ENCODE data around the gene NELL1.
A peak's percentile ranks its signal among the peaks of the same experiment; 100 is the strongest.

NELL1 gene

DNA sequence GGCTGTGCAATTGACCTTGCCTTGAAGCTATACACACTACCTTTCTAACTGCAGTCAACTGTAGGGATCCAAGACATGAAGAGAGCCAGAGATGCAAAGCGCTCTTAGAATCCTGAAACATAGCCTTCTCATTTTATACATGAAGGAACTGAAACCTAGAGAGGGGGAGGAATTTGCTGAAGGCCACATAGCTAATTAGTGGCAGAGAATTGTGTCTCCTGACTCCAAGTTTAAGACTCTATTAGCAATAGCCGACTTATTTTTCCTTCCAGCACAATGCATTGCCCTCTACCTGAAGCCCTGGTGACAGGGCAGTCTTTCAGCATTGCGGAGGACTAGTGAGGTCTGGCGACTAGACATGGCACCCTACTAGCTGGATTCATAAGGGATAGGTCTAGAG lies 796.5 kb downstream of the NELL1 start:
- Histone ChIP-seq H3K27me3 (ENCODE audit: insufficient read depth, low read length) (no peaks in the 10 kb centered on the region), H4K91ac (ENCODE audit: low read depth, low read length) (no peak overlapping the region), H3K4me2 (ENCODE audit: low read length) (no peak overlapping the region), H2BK120ac (ENCODE audit: insufficient read depth, low read length, poor library complexity) (no peak overlapping the region), H4K12ac (ENCODE audit: low read depth, low read length) (no peak overlapping the region), H3K36me3 (ENCODE audit: control insufficient read depth in 1 of 2, insufficient read depth in 2 of 2, low read length in 2 of 2) (no peaks in the 10 kb centered on the region), H3K18ac (ENCODE audit: low read length) (no peak overlapping the region), H2AFZ (ENCODE audit: insufficient read depth, low read length, poor library complexity) (no peak overlapping the region), H2BK5ac (ENCODE audit: low read depth, low read length, poor library complexity) (no peak overlapping the region), H3K4me3 (ENCODE audit: low read depth, low read length) (no peak overlapping the region), H2AK5ac (ENCODE audit: low read length) (no peak overlapping the region), H3K4me1 (ENCODE audit: control insufficient read depth in 1 of 2, insufficient read depth in 2 of 2, low read length in 2 of 2) (no peaks in the 10 kb centered on the region), H3K79me1 (ENCODE audit: low read length) (no peaks in the 10 kb centered on the region), H3K79me2 (ENCODE audit: control insufficient read depth, insufficient read depth, low read length, poor library complexity) (no peaks in the 10 kb centered on the region), H3K4ac (ENCODE audit: low read depth, low read length) (no peak overlapping the region), H3K23ac (ENCODE audit: low read length) (no peak overlapping the region), H3K14ac (ENCODE audit: low read length) (no peak overlapping the region), H3K9me3 (ENCODE audit: insufficient read depth, low read depth, low read length) (no peaks in the 10 kb centered on the region), H3K27ac (ENCODE audit: low read depth, low read length) (no peak overlapping the region), H3K9ac (ENCODE audit: low read length) (no peak overlapping the region), H2BK12ac (ENCODE audit: low read length) (no peak overlapping the region), H4K8ac (ENCODE audit: low read depth, low read length) (no peak overlapping the region)
- no peak for DNase-seq
- no CpG with 5 or more reads among the region's 4 CpGs for WGBS (ENCODE audit: extremely low coverage, insufficient coverage, insufficient read length)

DNA sequence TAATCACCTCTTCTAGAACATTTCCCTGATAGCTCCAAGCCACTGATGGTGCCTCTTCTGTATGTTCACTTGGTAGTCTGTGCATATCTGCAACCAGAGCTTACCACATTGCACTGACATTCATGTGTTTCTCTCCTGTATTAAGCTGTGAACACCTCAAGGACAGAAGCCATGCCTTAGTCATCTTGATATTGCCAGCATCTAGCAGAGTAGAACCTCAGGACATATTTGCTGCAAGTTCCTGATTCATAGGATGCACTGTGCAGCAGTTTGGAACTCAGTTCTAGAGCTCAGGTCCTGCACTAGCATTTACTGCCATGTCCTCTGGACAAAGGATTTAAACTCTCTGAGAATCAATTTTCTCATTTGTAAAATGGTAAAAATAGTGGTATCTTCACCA lies 801.1 kb downstream of the NELL1 start:
- H3K4me2 ChIP-seq (ENCODE audit: low read length): no peak overlapping the region
- no peaks in the 10 kb centered on the region for H3K9me3 ChIP-seq (ENCODE audit: insufficient read depth, low read depth, low read length)
- H2BK12ac ChIP-seq (ENCODE audit: low read length): no peak overlapping the region
- no peak overlapping the region for H4K12ac ChIP-seq (ENCODE audit: low read depth, low read length)
- no peaks in the 10 kb centered on the region for H3K79me1 ChIP-seq (ENCODE audit: low read length)
- H3K4me1 ChIP-seq (ENCODE audit: control insufficient read depth in 1 of 2, insufficient read depth in 2 of 2, low read length in 2 of 2): no peaks in the 10 kb centered on the region
- H3K9ac ChIP-seq (ENCODE audit: low read length): no peak overlapping the region
- no peaks in the 10 kb centered on the region for H3K36me3 ChIP-seq (ENCODE audit: control insufficient read depth in 1 of 2, insufficient read depth in 2 of 2, low read length in 2 of 2)
- no peak overlapping the region for H2BK120ac ChIP-seq (ENCODE audit: insufficient read depth, low read length, poor library complexity)
- no peak overlapping the region for H4K8ac ChIP-seq (ENCODE audit: low read depth, low read length)
- H3K4ac ChIP-seq (ENCODE audit: low read depth, low read length): no peak overlapping the region
- H2BK5ac ChIP-seq (ENCODE audit: low read depth, low read length, poor library complexity): no peak overlapping the region
- DNase-seq: no peak
- H3K23ac ChIP-seq (ENCODE audit: low read length): no peak overlapping the region
- H3K27ac ChIP-seq (ENCODE audit: low read depth, low read length): no peak overlapping the region
- no peak overlapping the region for H3K14ac ChIP-seq (ENCODE audit: low read length)
- no peak overlapping the region for H2AK5ac ChIP-seq (ENCODE audit: low read length)
- no peaks in the 10 kb centered on the region for H3K79me2 ChIP-seq (ENCODE audit: control insufficient read depth, insufficient read depth, low read length, poor library complexity)
- no peak overlapping the region for H4K91ac ChIP-seq (ENCODE audit: low read depth, low read length)
- H3K18ac ChIP-seq (ENCODE audit: low read length): no peak overlapping the region
- no peak overlapping the region for H3K4me3 ChIP-seq (ENCODE audit: low read depth, low read length)
- no peak overlapping the region for H2AFZ ChIP-seq (ENCODE audit: insufficient read depth, low read length, poor library complexity)
- H3K27me3 ChIP-seq (ENCODE audit: insufficient read depth, low read length): no peaks in the 10 kb centered on the region

DNA sequence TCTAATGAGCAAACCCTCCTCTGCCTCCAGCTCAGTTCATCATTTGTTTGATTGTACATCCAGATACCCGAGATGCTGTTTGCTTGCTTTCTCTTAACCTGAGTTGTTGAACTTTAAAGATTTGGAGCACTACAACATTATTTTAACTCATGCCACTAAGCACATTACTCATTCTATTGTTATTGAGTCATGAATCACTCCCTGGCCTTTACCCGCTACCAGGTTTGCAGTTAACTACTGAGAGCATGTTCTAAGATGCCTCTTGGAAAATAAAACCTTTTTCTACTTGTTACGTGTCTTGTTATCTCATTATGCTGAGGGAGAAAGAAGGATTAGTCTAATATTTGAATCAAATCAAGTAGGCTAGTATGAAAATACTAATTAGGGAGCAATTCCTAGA lies 802.9 kb downstream of the NELL1 start:
- Histone ChIP-seq H2BK120ac (ENCODE audit: insufficient read depth, low read length, poor library complexity) (no peak overlapping the region), H3K4me1 (ENCODE audit: control insufficient read depth in 1 of 2, insufficient read depth in 2 of 2, low read length in 2 of 2) (no peaks in the 10 kb centered on the region), H3K9ac (ENCODE audit: low read length) (no peak overlapping the region), H3K23ac (ENCODE audit: low read length) (no peak overlapping the region), H2BK12ac (ENCODE audit: low read length) (no peak overlapping the region), H4K8ac (ENCODE audit: low read depth, low read length) (no peak overlapping the region), H3K27me3 (ENCODE audit: insufficient read depth, low read length) (no peaks in the 10 kb centered on the region), H3K4me3 (ENCODE audit: low read depth, low read length) (no peak overlapping the region), H3K18ac (ENCODE audit: low read length) (no peak overlapping the region), H3K79me2 (ENCODE audit: control insufficient read depth, insufficient read depth, low read length, poor library complexity) (no peaks in the 10 kb centered on the region), H3K27ac (ENCODE audit: low read depth, low read length) (no peak overlapping the region), H3K36me3 (ENCODE audit: control insufficient read depth in 1 of 2, insufficient read depth in 2 of 2, low read length in 2 of 2) (no peaks in the 10 kb centered on the region), H3K4ac (ENCODE audit: low read depth, low read length) (no peak overlapping the region), H3K14ac (ENCODE audit: low read length) (no peak overlapping the region), H2AK5ac (ENCODE audit: low read length) (no peak overlapping the region), H2AFZ (ENCODE audit: insufficient read depth, low read length, poor library complexity) (no peak overlapping the region), H3K9me3 (ENCODE audit: insufficient read depth, low read depth, low read length) (no peaks in the 10 kb centered on the region), H2BK5ac (ENCODE audit: low read depth, low read length, poor library complexity) (no peak overlapping the region), H4K91ac (ENCODE audit: low read depth, low read length) (no peak overlapping the region), H4K12ac (ENCODE audit: low read depth, low read length) (no peak overlapping the region), H3K79me1 (ENCODE audit: low read length) (no peaks in the 10 kb centered on the region), H3K4me2 (ENCODE audit: low read length) (no peak overlapping the region)
- peak in 1 of 2 donors; percentile 7 for DNase-seq
- WGBS (ENCODE audit: extremely low coverage, insufficient coverage, insufficient read length): no CpG with 5 or more reads among the region's 3 CpGs

DNA sequence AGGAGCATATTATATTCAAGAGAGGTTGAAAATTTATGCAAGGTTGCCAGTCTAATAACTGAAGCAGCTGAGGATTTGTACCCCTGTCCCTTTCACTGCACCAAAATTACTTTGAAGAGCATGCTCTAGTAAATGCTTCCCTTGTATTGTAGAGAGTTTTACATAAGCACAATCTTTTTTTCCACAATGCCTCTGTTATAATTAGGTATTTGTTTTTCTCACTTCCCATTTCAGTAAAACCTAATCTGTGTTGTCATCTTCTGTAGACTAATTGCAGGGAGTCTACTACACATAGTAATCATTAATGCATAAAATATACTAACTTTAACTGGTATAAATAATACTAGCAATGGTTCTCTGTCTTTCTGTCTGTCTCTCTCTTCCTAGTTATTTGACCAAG lies 805.1 kb downstream of the NELL1 start:
- no peaks in the 10 kb centered on the region for H3K79me2 ChIP-seq (ENCODE audit: control insufficient read depth, insufficient read depth, low read length, poor library complexity)
- H2BK12ac ChIP-seq (ENCODE audit: low read length): no peak overlapping the region
- H4K12ac ChIP-seq (ENCODE audit: low read depth, low read length): no peak overlapping the region
- no peaks in the 10 kb centered on the region for H3K9me3 ChIP-seq (ENCODE audit: insufficient read depth, low read depth, low read length)
- H3K27me3 ChIP-seq (ENCODE audit: insufficient read depth, low read length): no peaks in the 10 kb centered on the region
- H2AFZ ChIP-seq (ENCODE audit: insufficient read depth, low read length, poor library complexity): no peak overlapping the region
- H3K36me3 ChIP-seq (ENCODE audit: control insufficient read depth in 1 of 2, insufficient read depth in 2 of 2, low read length in 2 of 2): no peaks in the 10 kb centered on the region
- no peak overlapping the region for H4K91ac ChIP-seq (ENCODE audit: low read depth, low read length)
- no peak overlapping the region for H3K4me2 ChIP-seq (ENCODE audit: low read length)
- H4K8ac ChIP-seq (ENCODE audit: low read depth, low read length): no peak overlapping the region
- no peak overlapping the region for H3K23ac ChIP-seq (ENCODE audit: low read length)
- H3K9ac ChIP-seq (ENCODE audit: low read length): no peak overlapping the region
- no peak for DNase-seq
- H3K27ac ChIP-seq (ENCODE audit: low read depth, low read length): no peak overlapping the region
- H3K14ac ChIP-seq (ENCODE audit: low read length): no peak overlapping the region
- no peak overlapping the region for H2AK5ac ChIP-seq (ENCODE audit: low read length)
- H3K18ac ChIP-seq (ENCODE audit: low read length): no peak overlapping the region
- no peaks in the 10 kb centered on the region for H3K79me1 ChIP-seq (ENCODE audit: low read length)
- H2BK5ac ChIP-seq (ENCODE audit: low read depth, low read length, poor library complexity): no peak overlapping the region
- H2BK120ac ChIP-seq (ENCODE audit: insufficient read depth, low read length, poor library complexity): no peak overlapping the region
- no peak overlapping the region for H3K4ac ChIP-seq (ENCODE audit: low read depth, low read length)
- no peaks in the 10 kb centered on the region for H3K4me1 ChIP-seq (ENCODE audit: control insufficient read depth in 1 of 2, insufficient read depth in 2 of 2, low read length in 2 of 2)
- no peak overlapping the region for H3K4me3 ChIP-seq (ENCODE audit: low read depth, low read length)

- no peak overlapping the region for H4K12ac ChIP-seq (ENCODE audit: low read depth, low read length)
- no peaks in the 10 kb centered on the region for H3K4me1 ChIP-seq (ENCODE audit: control insufficient read depth in 1 of 2, insufficient read depth in 2 of 2, low read length in 2 of 2)
- no peak overlapping the region for H3K4me2 ChIP-seq (ENCODE audit: low read length)
- no peaks in the 10 kb centered on the region for H3K9me3 ChIP-seq (ENCODE audit: insufficient read depth, low read depth, low read length)
- no peak overlapping the region for H3K14ac ChIP-seq (ENCODE audit: low read length)
- H3K79me2 ChIP-seq (ENCODE audit: control insufficient read depth, insufficient read depth, low read length, poor library complexity): no peaks in the 10 kb centered on the region
- H2AFZ ChIP-seq (ENCODE audit: insufficient read depth, low read length, poor library complexity): no peak overlapping the region
- no CpG with 5 or more reads among the region's 2 CpGs for WGBS (ENCODE audit: extremely low coverage, insufficient coverage, insufficient read length)
- H3K27me3 ChIP-seq (ENCODE audit: insufficient read depth, low read length): no peaks in the 10 kb centered on the region
- no peak overlapping the region for H3K4me3 ChIP-seq (ENCODE audit: low read depth, low read length)
- no peak overlapping the region for H3K23ac ChIP-seq (ENCODE audit: low read length)
- H2BK120ac ChIP-seq (ENCODE audit: insufficient read depth, low read length, poor library complexity): no peak overlapping the region
- no peaks in the 10 kb centered on the region for H3K36me3 ChIP-seq (ENCODE audit: control insufficient read depth in 1 of 2, insufficient read depth in 2 of 2, low read length in 2 of 2)
- H2BK5ac ChIP-seq (ENCODE audit: low read depth, low read length, poor library complexity): no peak overlapping the region
- H4K91ac ChIP-seq (ENCODE audit: low read depth, low read length): no peak overlapping the region
- no peak for DNase-seq
- no peak overlapping the region for H2AK5ac ChIP-seq (ENCODE audit: low read length)
- H2BK12ac ChIP-seq (ENCODE audit: low read length): no peak overlapping the region
- no peak overlapping the region for H3K27ac ChIP-seq (ENCODE audit: low read depth, low read length)
- no peak overlapping the region for H3K4ac ChIP-seq (ENCODE audit: low read depth, low read length)
- no peak overlapping the region for H3K9ac ChIP-seq (ENCODE audit: low read length)
- no peaks in the 10 kb centered on the region for H3K79me1 ChIP-seq (ENCODE audit: low read length)
- H4K8ac ChIP-seq (ENCODE audit: low read depth, low read length): no peak overlapping the region
- H3K18ac ChIP-seq (ENCODE audit: low read length): no peak overlapping the region
Measured at GRCh38 chr11:21475276-21475675, 805.9 kb downstream of the NELL1 start.

Measured in trophoblast cell (in vitro differentiated cells and primary cell).